ENCODE results near the gene OR2T3.

DNA sequence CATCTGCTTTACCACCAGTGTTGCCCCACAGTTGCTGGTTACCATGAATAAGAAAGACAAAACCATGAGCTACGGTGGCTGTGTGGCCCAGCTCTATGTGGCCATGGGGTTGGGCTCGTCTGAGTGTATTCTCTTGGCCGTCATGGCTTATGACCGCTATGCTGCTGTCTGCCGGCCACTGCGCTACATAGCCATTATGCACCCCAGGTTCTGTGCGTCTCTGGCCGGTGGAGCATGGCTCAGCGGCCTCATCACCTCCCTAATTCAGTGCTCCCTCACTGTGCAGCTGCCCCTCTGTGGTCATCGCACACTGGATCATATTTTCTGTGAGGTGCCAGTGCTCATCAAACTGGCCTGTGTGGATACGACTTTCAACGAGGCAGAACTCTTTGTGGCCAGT, 48.7 kb downstream of the OR2T3 start:
- TF ChIP-seq CTCF (IDR thresholded peaks at IDR 0.05 in 2 of 3, conservative IDR thresholded peaks at IDR 0.05 in 1 of 3; ENCODE audit: insufficient read depth in 2 of 3, low read depth in 1 of 3, low read length in 3 of 3) = no peak
- no peak for TF ChIP-seq ZNF263 (CRISPR knock-in tag; IDR thresholded peaks at IDR 0.05; ENCODE audit: borderline replicate concordance)
- no peak for TF ChIP-seq ZFP36 (IDR thresholded peaks at IDR 0.05; ENCODE audit: low read depth, low read length, partially characterized antibody)
- TF ChIP-seq TARDBP (IDR thresholded peaks at IDR 0.05) = no peak
- no peak for TF ChIP-seq DPF2 (IDR thresholded peaks at IDR 0.05)
- TF ChIP-seq, protein P1, sequence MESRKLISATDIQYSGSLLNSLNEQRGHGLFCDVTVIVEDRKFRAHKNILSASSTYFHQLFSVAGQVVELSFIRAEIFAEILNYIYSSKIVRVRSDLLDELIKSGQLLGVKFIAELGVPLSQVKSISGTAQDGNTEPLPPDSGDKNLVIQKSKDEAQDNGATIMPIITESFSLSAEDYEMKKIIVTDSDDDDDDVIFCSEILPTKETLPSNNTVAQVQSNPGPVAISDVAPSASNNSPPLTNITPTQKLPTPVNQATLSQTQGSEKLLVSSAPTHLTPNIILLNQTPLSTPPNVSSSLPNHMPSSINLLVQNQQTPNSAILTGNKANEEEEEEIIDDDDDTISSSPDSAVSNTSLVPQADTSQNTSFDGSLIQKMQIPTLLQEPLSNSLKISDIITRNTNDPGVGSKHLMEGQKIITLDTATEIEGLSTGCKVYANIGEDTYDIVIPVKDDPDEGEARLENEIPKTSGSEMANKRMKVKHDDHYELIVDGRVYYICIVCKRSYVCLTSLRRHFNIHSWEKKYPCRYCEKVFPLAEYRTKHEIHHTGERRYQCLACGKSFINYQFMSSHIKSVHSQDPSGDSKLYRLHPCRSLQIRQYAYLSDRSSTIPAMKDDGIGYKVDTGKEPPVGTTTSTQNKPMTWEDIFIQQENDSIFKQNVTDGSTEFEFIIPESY (CRISPR knock-in tag; IDR thresholded peaks at IDR 0.05) = no peak
- no peak for TF ChIP-seq POLR2A (conservative IDR thresholded peaks at IDR 0.05)
- TF ChIP-seq, protein P2, sequence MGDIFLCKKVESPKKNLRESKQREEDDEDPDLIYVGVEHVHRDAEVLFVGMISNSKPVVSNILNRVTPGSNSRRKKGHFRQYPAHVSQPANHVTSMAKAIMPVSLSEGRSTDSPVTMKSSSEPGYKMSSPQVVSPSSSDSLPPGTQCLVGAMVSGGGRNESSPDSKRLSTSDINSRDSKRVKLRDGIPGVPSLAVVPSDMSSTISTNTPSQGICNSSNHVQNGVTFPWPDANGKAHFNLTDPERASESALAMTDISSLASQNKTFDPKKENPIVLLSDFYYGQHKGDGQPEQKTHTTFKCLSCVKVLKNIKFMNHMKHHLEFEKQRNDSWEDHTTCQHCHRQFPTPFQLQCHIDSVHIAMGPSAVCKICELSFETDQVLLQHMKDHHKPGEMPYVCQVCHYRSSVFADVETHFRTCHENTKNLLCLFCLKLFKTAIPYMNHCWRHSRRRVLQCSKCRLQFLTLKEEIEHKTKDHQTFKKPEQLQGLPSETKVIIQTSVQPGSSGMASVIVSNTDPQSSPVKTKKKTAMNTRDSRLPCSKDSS (IDR thresholded peaks at IDR 0.05; ENCODE audit: low read depth, partially characterized antibody) = no peak
- TF ChIP-seq NCOA4 (IDR thresholded peaks at IDR 0.05; ENCODE audit: partially characterized antibody) = no peak
- TF ChIP-seq FOXK1 (CRISPR knock-in tag; IDR thresholded peaks at IDR 0.05; ENCODE audit: borderline replicate concordance) = no peak
- TF ChIP-seq, protein P3, sequence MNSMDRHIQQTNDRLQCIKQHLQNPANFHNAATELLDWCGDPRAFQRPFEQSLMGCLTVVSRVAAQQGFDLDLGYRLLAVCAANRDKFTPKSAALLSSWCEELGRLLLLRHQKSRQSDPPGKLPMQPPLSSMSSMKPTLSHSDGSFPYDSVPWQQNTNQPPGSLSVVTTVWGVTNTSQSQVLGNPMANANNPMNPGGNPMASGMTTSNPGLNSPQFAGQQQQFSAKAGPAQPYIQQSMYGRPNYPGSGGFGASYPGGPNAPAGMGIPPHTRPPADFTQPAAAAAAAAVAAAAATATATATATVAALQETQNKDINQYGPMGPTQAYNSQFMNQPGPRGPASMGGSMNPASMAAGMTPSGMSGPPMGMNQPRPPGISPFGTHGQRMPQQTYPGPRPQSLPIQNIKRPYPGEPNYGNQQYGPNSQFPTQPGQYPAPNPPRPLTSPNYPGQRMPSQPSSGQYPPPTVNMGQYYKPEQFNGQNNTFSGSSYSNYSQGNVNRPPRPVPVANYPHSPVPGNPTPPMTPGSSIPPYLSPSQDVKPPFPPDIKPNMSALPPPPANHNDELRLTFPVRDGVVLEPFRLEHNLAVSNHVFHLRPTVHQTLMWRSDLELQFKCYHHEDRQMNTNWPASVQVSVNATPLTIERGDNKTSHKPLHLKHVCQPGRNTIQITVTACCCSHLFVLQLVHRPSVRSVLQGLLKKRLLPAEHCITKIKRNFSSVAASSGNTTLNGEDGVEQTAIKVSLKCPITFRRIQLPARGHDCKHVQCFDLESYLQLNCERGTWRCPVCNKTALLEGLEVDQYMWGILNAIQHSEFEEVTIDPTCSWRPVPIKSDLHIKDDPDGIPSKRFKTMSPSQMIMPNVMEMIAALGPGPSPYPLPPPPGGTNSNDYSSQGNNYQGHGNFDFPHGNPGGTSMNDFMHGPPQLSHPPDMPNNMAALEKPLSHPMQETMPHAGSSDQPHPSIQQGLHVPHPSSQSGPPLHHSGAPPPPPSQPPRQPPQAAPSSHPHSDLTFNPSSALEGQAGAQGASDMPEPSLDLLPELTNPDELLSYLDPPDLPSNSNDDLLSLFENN (IDR thresholded peaks at IDR 0.05; ENCODE audit: low read depth in 2 of 2, low read length in 2 of 2) = no peak
